Smooth muscle cell (in vitro differentiated cells): ENCODE data around the gene AGPAT3. TPM values are rescaled to one million over a fixed set of nuclear protein-coding genes. Genes with fewer than 3 reads are reported as not detected.

Experiments used
- DNase-seq: peaks from one replicate; lab custom pipeline; 2025; ENCODE audit not compliant: unreplicated experiment; lab: John Stamatoyannopoulos, UW
- H2AFZ ChIP-seq: fragments of 200-600 bp; sonication (generic); 2 replicates; pipeline ENCODE4 v1.6.0; 2016; ENCODE audit warnings: antibody characterized with exemption, low read depth, mild to moderate bottlenecking
- H3F3A ChIP-seq: fragments of 200-600 bp; sonication (generic); 2 replicates; pipeline ENCODE4 v1.6.0; 2017; ENCODE audit warnings: antibody characterized with exemption, low read depth
- H3K27ac ChIP-seq: fragments of 200-600 bp; sonication (generic); 2 replicates; pipeline ENCODE4 v1.5.1; 2016; ENCODE audit warnings: low read depth, mild to moderate bottlenecking
- H3K27me3 ChIP-seq: fragments of 200-600 bp; sonication (generic); 2 replicates; pipeline ENCODE4 v1.6.1; 2016; ENCODE audit warnings: low read depth, mild to moderate bottlenecking
- H3K36me3 ChIP-seq: fragments of 200-600 bp; sonication (generic); 2 replicates; pipeline ENCODE4 v1.5.1; 2016; ENCODE audit warnings: low read depth
- H3K4me1 ChIP-seq: fragments of 200-600 bp; sonication (generic); 2 replicates; pipeline ENCODE4 v1.5.1; 2016; ENCODE audit warnings: low read depth
- H3K4me2 ChIP-seq: fragments of 200-600 bp; sonication (generic); 2 replicates; pipeline ENCODE4 v1.6.0; 2016; ENCODE audit warnings: mild to moderate bottlenecking
- H3K4me3 ChIP-seq: fragments of 200-600 bp; sonication (generic); 2 replicates; pipeline ENCODE4 v1.5.1; 2016; ENCODE audit warnings: mild to moderate bottlenecking
- H3K79me2 ChIP-seq: fragments of 200-600 bp; sonication (generic); 2 replicates; pipeline ENCODE4 v1.6.0; 2016; ENCODE audit warnings: low read depth, mild to moderate bottlenecking
- H3K9ac ChIP-seq: fragments of 200-600 bp; sonication (generic); 2 replicates; pipeline ENCODE4 v1.6.0; 2016; ENCODE audit warnings: low read depth
- H3K9me3 ChIP-seq: fragments of 200-600 bp; sonication (generic); replicated peaks from 2 replicates; pipeline ENCODE4 v1.5.1; 2016; ENCODE audit warnings: low read depth
- H4K20me1 ChIP-seq: fragments of 200-600 bp; sonication (generic); 2 replicates; pipeline ENCODE4 v1.6.0; 2016; ENCODE audit warnings: low read depth
- WGBS: methylation state at CpG from one replicate; pipeline ENCODE4 v1.1.7; 2016; ENCODE audit warnings: low lambda C conversion rate; 5-methylcytosine and 5-hydroxymethylcytosine counted together
- polyA plus RNA-seq: library from polyadenylated mRNA; unstranded; fragments of >200 nt; fragmentation: Nextera tagmentation; extraction: Ambion mirVana; gene quantifications from 2 replicates; pipeline ENCODE4 v1.2.1, GENCODE V29; 2016
- total RNA-seq: library from RNA; depleted of rRNA; stranded (reverse); fragments of >200 nt; gene quantifications from 2 replicates; pipeline ENCODE4 v1.2.3, GENCODE V29; 2014
- TF ChIP-seq, protein P1 (sequence below): fragments of 200-600 bp; sonication (generic); IDR thresholded peaks from 2 replicates; pipeline ENCODE4 v1.5.1; 2017; ENCODE audit warnings: borderline replicate concordance, mild to moderate bottlenecking, antibody characterized with exemption; ENCODE audit not compliant: insufficient read depth, poor library complexity, severe bottlenecking

The AGPAT3 gene
- total and polyA plus RNA-seq, 2 experiments from 2014 or later: 10.9 to 17.2 TPM

DNA sequence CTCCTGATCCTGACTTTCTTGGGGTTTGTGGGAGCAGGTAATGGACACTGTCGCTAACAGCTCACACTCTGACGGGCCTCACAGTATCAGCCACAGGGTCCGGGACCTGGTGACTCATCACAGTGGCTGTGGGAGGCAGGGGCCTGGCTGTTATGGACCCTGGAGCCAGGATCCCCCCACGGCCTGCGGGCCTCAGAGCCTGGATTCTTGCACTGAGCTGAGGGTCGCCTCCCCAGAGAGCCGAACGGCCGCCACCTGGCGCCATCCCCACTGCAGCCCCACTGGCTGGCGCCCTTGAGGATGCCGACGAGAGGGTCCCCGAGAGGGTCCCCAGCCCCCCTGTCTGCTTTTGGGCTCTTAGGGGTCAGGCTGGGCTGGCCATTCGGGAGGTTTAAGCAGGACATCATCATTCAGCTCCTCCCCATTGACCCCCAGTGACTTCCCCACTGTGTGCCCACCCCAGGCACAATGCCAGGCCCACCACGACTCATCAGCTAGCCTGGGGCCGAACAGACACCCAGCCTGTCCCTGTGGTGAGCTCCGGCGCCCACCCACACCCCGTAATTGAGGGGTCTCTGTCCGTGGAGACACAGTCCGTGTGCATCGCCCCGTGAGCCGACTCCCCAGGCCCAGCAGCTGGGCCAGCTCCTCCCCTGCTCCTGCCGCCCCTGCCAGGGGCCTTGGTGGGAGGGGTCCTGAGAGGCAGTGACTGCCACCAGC is 116.3 kb downstream of the AGPAT3 start:
- WGBS: 74% methylated on average over 25 of the region's 26 CpGs
- Histone ChIP-seq H3K79me2 (no peaks in the 10 kb centered on the region), H3K4me3 (no peak overlapping the region), H3K4me1 (no peaks in the 10 kb centered on the region), H2AFZ (no peak overlapping the region), H3K27me3 (no peaks in the 10 kb centered on the region), H3K9me3 (no peaks in the 10 kb centered on the region), H3F3A (no peaks in the 10 kb centered on the region), H3K27ac (no peak overlapping the region), H3K36me3 (no peaks in the 10 kb centered on the region), H3K9ac (no peak overlapping the region), H4K20me1 (no peaks in the 10 kb centered on the region), H3K4me2 (no peak overlapping the region)
- DNase-seq: no peak
- TF ChIP-seq, protein P1, sequence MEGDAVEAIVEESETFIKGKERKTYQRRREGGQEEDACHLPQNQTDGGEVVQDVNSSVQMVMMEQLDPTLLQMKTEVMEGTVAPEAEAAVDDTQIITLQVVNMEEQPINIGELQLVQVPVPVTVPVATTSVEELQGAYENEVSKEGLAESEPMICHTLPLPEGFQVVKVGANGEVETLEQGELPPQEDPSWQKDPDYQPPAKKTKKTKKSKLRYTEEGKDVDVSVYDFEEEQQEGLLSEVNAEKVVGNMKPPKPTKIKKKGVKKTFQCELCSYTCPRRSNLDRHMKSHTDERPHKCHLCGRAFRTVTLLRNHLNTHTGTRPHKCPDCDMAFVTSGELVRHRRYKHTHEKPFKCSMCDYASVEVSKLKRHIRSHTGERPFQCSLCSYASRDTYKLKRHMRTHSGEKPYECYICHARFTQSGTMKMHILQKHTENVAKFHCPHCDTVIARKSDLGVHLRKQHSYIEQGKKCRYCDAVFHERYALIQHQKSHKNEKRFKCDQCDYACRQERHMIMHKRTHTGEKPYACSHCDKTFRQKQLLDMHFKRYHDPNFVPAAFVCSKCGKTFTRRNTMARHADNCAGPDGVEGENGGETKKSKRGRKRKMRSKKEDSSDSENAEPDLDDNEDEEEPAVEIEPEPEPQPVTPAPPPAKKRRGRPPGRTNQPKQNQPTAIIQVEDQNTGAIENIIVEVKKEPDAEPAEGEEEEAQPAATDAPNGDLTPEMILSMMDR: no peak

DNA sequence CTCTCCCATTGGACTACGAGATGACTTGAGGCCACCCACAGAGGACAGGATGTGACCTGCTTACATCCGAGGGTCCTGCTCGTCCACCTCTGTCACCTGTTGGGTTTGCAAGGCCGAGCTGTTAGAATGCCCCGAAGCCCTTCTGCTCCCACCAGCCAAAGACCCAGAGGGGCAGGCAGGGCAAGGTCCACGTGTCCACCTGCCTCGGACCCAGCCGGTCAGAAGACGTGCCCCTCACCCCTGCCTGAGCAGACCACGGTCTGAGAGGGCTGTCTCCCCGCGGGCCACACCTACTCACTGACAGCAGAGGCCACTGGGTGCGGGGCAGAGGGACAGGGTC is 116.8 kb downstream of the AGPAT3 start:
- 85% methylated on average over 13 of the region's 13 CpGs for WGBS
- Histone ChIP-seq H3K27ac (no peak overlapping the region), H3K36me3 (no peaks in the 10 kb centered on the region), H3K9me3 (no peaks in the 10 kb centered on the region), H4K20me1 (no peaks in the 10 kb centered on the region), H3K9ac (no peak overlapping the region), H3K79me2 (no peaks in the 10 kb centered on the region), H2AFZ (no peak overlapping the region), H3K4me1 (no peaks in the 10 kb centered on the region), H3K27me3 (no peaks in the 10 kb centered on the region), H3K4me2 (no peak overlapping the region), H3F3A (no peaks in the 10 kb centered on the region), H3K4me3 (no peak overlapping the region)
- DNase-seq: no peak
- TF ChIP-seq, protein P1: no peak

DNA sequence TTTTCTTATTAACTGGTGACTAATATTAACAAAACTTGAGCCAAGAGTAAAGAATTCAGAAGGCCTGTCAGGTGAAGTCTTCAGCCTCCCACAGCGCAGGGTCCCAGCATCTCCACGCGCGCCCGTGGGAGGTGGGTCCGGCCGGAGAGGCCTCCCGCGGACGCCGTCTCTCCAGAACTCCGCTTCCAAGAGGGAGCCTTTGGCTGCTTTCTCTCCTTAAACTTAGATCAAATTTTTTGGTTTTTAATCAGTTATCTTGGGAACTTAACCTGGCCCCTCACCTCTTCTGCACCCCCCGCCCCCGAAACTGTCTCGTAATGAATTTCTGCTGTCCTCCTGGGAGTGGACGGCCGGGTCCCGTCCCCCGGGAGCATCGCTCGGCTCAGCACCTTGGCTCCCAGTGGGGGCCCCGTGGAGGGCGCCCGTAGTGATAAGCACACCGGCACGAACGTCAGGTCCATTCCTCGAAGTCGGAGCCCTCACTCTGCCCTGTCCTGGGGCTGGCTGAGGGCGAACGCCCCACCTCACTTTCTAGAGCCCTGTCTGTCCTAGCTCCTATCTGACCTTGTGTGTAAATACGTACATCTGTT is 117.6 kb downstream of the AGPAT3 start:
- no peak for DNase-seq
- Histone ChIP-seq H3K4me1 (no peaks in the 10 kb centered on the region), H3F3A (no peaks in the 10 kb centered on the region), H3K79me2 (no peaks in the 10 kb centered on the region), H3K36me3 (no peaks in the 10 kb centered on the region), H3K4me2 (no peak overlapping the region), H3K9ac (no peak overlapping the region), H3K9me3 (no peaks in the 10 kb centered on the region), H2AFZ (no peak overlapping the region), H3K27me3 (no peaks in the 10 kb centered on the region), H3K27ac (no peak overlapping the region), H4K20me1 (no peaks in the 10 kb centered on the region), H3K4me3 (no peak overlapping the region)
- TF ChIP-seq, protein P1: no peak
- 93% methylated on average over 32 of the region's 32 CpGs for WGBS

DNA sequence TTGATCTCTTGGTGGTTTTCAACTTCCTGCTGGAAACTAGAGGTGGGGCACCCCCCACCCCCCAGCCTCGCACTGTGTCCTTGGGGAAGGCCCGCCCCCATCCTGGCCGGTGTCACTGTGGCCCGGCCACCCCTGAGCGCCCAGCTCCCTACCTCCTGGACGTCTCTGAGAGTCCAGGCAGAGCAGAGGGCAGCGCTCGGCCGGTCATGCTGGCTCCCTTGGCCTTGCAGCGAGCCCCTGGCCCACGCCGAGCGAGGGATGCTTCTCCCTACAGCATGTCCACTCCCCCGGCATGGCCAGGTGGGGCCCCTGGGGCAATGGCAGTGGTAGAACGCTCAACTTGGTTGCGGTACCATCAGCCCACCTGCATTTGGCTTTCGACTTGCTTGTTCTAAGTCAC is 118.4 kb downstream of the AGPAT3 start:
- TF ChIP-seq, protein P1: no peak
- H3K36me3 ChIP-seq: no peaks in the 10 kb centered on the region
- H3K27ac ChIP-seq: no peak overlapping the region
- no peak overlapping the region for H3K4me3 ChIP-seq
- H2AFZ ChIP-seq: no peak overlapping the region
- no peaks in the 10 kb centered on the region for H3K9me3 ChIP-seq
- no peak overlapping the region for H3K4me2 ChIP-seq
- H3K79me2 ChIP-seq: no peaks in the 10 kb centered on the region
- no peak for DNase-seq
- H3F3A ChIP-seq: no peaks in the 10 kb centered on the region
- 93% methylated on average over 16 of the region's 17 CpGs for WGBS
- H3K9ac ChIP-seq: no peak overlapping the region
- no peaks in the 10 kb centered on the region for H3K27me3 ChIP-seq
- no peaks in the 10 kb centered on the region for H4K20me1 ChIP-seq
- H3K4me1 ChIP-seq: no peaks in the 10 kb centered on the region
